Activated B cell treated with CpG ODN at 0.5 μM for 24 hours (primary cell): ENCODE measurements around the gene OR52N4. TPM values are rescaled to one million over a fixed set of nuclear protein-coding genes. Genes with fewer than 3 reads are reported as not detected.

Source experiments
- ATAC-seq: fragments of 200-7000 bp; cut with Tn5 transposase; one replicate; pipeline ENCODE4 v1.10.0; 2021; ENCODE audit warnings: low read depth, mild to moderate bottlenecking, moderate library complexity
- CTCF ChIA-PET: fragments of 350-600 bp; sonication (Branson Sonifier 250); formaldehyde crosslinking; loops from one replicate; lab custom pipeline; 2021; ENCODE audit warnings: antibody characterized with exemption; lab: Charles Lee
- POLR2A ChIA-PET: fragments of 350-600 bp; sonication (Branson Sonifier 250); formaldehyde crosslinking; loops from one replicate; lab custom pipeline; 2021; ENCODE audit warnings: antibody characterized with exemption; lab: Charles Lee
- DNase-seq: peaks from one replicate; pipeline ENCODE4 v3.0.0; 2022
- H3K27ac Mint-ChIP-seq: one replicate; pipeline ENCODE4 v1.8.0; 2020; ENCODE audit warnings: mixed read lengths
- H3K27me3 Mint-ChIP-seq: one replicate; pipeline ENCODE4 v1.8.0; 2021; ENCODE audit warnings: mixed read lengths
- H3K36me3 Mint-ChIP-seq: one replicate; pipeline ENCODE4 v1.8.0; 2021; ENCODE audit warnings: low read depth, mixed read lengths
- H3K4me1 Mint-ChIP-seq: one replicate; pipeline ENCODE4 v1.8.0; 2021; ENCODE audit warnings: mixed read lengths
- H3K4me3 Mint-ChIP-seq: one replicate; pipeline ENCODE4 v1.8.0; 2020; ENCODE audit warnings: mild to moderate bottlenecking, mixed read lengths
- H3K9me3 Mint-ChIP-seq: one replicate; pipeline ENCODE4 v1.8.0; 2020; ENCODE audit warnings: mixed read lengths
- CTCF ChIP-seq: fragments of 200-600 bp; IDR thresholded peaks from one replicate; pipeline ENCODE4 v1.8.0; 2022; ENCODE audit warnings: antibody characterized with exemption, mild to moderate bottlenecking
- intact Hi-C: fragments of 100-400 bp; cut with micrococcal nuclease; formaldehyde crosslinking; loops from one replicate; pipeline ENCODE4 v1.15.1; 2024
- total RNA-seq: library from RNA; stranded (reverse); gene quantifications from 2 replicates; pipeline ENCODE4 v1.2.3, GENCODE V29; 2022

OR52N4 gene
- total RNA-seq, 1 donor from 2014 or later: 2.2 TPM

- POLR2A ChIA-PET: no interaction called here
- no peaks in the 10 kb centered on the region for H3K9me3 Mint-ChIP-seq
- no peak overlapping the region for H3K27ac Mint-ChIP-seq
- H3K4me1 Mint-ChIP-seq: no peaks in the 10 kb centered on the region
- intact Hi-C loops: no loop called here
- H3K4me3 Mint-ChIP-seq: no peak overlapping the region
- no peak for DNase-seq
- H3K27me3 Mint-ChIP-seq: no peaks in the 10 kb centered on the region
- TF ChIP-seq CTCF: no peak
- no peaks in the 10 kb centered on the region for H3K36me3 Mint-ChIP-seq
- CTCF ChIA-PET: no interaction called here
- ATAC-seq: no peak
These were observed 13.0 kb downstream of the OR52N4 start for GRCh38 chr11:5767056-5767455.

- TF ChIP-seq CTCF: no peak
- DNase-seq: no peak
- Mint-ChIP-seq H3K4me1 (no peaks in the 10 kb centered on the region), H3K27me3 (no peaks in the 10 kb centered on the region), H3K4me3 (no peak within 1 kb of the TSS), H3K9me3 (no peaks in the 10 kb centered on the region), H3K36me3 (no peaks in the 10 kb centered on the region), H3K27ac (no peak within 1 kb of the TSS)
- intact Hi-C loops: no loop called here
- CTCF ChIA-PET: no interaction called here
- no peak for ATAC-seq
- POLR2A ChIA-PET: no interaction called here
These were observed 29.2 kb downstream of the OR52N4 start, which contains the start of gene OR52N5 for GRCh38 chr11:5783255-5783654. TSS of gene OR52N5 (minus strand) at chr11:5783355. CDS start at chr11:5778634, 4,721 bp downstream.

- no peak for ATAC-seq
These were observed 37.1 kb downstream of the OR52N4 start, which contains the start of gene OR52N1 for GRCh38 chr11:5791165-5791564. TSS of gene OR52N1 (minus strand) at chr11:5791265. CDS start at chr11:5788816, 2,449 bp downstream.

GRCh38 chr11:5796541-5796940, 42.5 kb downstream of the OR52N4 start:
- H3K36me3 Mint-ChIP-seq: no peaks in the 10 kb centered on the region
- intact Hi-C loops: no loop called here
- H3K4me3 Mint-ChIP-seq: no peak overlapping the region
- no peak for ATAC-seq
- no peak for DNase-seq
- CTCF ChIA-PET: interaction anchor here (0.6 kb wide), 1 partner anchor 9 kb away, joined by 4 read pairs; no protein-coding TSS in a partner anchor
- POLR2A ChIA-PET: no interaction called here
- H3K27ac Mint-ChIP-seq: no peak overlapping the region
- H3K27me3 Mint-ChIP-seq: peaks cover 9% of the 10 kb centered on the region
- no peaks in the 10 kb centered on the region for H3K9me3 Mint-ChIP-seq
- no peaks in the 10 kb centered on the region for H3K4me1 Mint-ChIP-seq
- TF ChIP-seq CTCF: no peak

More at GRCh38 chr11:5791165-5791564, 37.1 kb downstream of the OR52N4 start, which contains the start of gene OR52N1:
- DNase-seq: no peak
- ChIA-PET CTCF (no interaction called here), POLR2A (no interaction called here)
- Mint-ChIP-seq H3K27ac (no peak within 1 kb of the TSS), H3K4me3 (no peak within 1 kb of the TSS), H3K27me3 (peaks cover 4% of the 10 kb centered on the region), H3K9me3 (no peaks in the 10 kb centered on the region), H3K4me1 (no peaks in the 10 kb centered on the region), H3K36me3 (no peaks in the 10 kb centered on the region)
- intact Hi-C loops: no loop called here
- no peak for TF ChIP-seq CTCF

- H3K36me3 Mint-ChIP-seq: no peaks in the 10 kb centered on the region
- POLR2A ChIA-PET: no interaction called here
- no peak for TF ChIP-seq CTCF
- H3K4me3 Mint-ChIP-seq: no peak overlapping the region
- ATAC-seq (no peak), DNase-seq (no peak)
- H3K27me3 Mint-ChIP-seq: peaks cover 8% of the 10 kb centered on the region
- H3K27ac Mint-ChIP-seq: no peak overlapping the region
- intact Hi-C loops: no loop called here
- H3K9me3 Mint-ChIP-seq: peaks cover 12% of the 10 kb centered on the region
- peaks cover 8% of the 10 kb centered on the region for H3K4me1 Mint-ChIP-seq
- CTCF ChIA-PET: interaction anchor here (2.2 to 2.6 kb wide), 2 partner anchors 119 to 328 kb away, joined by 6 to 10 read pairs; partner anchors contain the start of gene TRIM5
These were observed 49.9 kb downstream of the OR52N4 start for GRCh38 chr11:5803982-5804381.

Other genes with a start within 250 kb of the OR52N4 start
- gene UBQLN3, start 244.3 kb upstream of the OR52N4 start, total RNA-seq: 0.16 and 0.29 TPM in 2 replicates
- gene UBQLNL, start 237.5 kb upstream of the OR52N4 start, total RNA-seq: 0.29 and 0.34 TPM in 2 replicates
- gene OR52H1, start 205.7 kb upstream of the OR52N4 start, total RNA-seq: 0.20 and 0.22 TPM in 2 replicates
- gene OR52B6, start 173.4 kb upstream of the OR52N4 start, total RNA-seq: not detected in 2 replicates
- gene TRIM6, start 157.6 kb upstream of the OR52N4 start, total RNA-seq: 0.22 and 0.44 TPM in 2 replicates
- gene TRIM34, start 129.2 kb upstream of the OR52N4 start, total RNA-seq: 25.9 and 28.7 TPM in 2 replicates
- 34.3 and 36.3 TPM in 2 replicates for gene TRIM5, start 69.2 kb upstream of the OR52N4 start, total RNA-seq
- gene TRIM22, start 64.5 kb upstream of the OR52N4 start, total RNA-seq: 244 and 255 TPM in 2 replicates
- 0.64 and 0.84 TPM in 2 replicates for gene OR56B1, start 17.8 kb upstream of the OR52N4 start, total RNA-seq
- gene OR52N5, start 29.1 kb downstream of the OR52N4 start, total RNA-seq: not detected in 2 replicates
- gene OR52N1, start 37.0 kb downstream of the OR52N4 start, total RNA-seq: not detected in 2 replicates
- not detected in 2 replicates for gene OR52N2, start 54.7 kb downstream of the OR52N4 start, total RNA-seq
- gene OR52E6, start 87.7 kb downstream of the OR52N4 start, total RNA-seq: not detected in 2 replicates
- gene OR52E8, start 103.4 kb downstream of the OR52N4 start, total RNA-seq: not detected in 2 replicates
- not detected in 2 replicates for gene OR52E4, start 126.4 kb downstream of the OR52N4 start, total RNA-seq
- gene OR52E5, start 139.0 kb downstream of the OR52N4 start, total RNA-seq: not detected in 2 replicates
- gene OR56A3, start 188.0 kb downstream of the OR52N4 start, total RNA-seq: not detected in 2 replicates
- not detected in 2 replicates for gene OR56A5, start 214.3 kb downstream of the OR52N4 start, total RNA-seq
- not detected in 2 replicates for gene OR52L1, start 232.7 kb downstream of the OR52N4 start, total RNA-seq